Esophagus (tissue), 2 donors: Measurements from ENCODE around the gene WDR48. TPM values are rescaled to one million over a fixed set of nuclear protein-coding genes. Genes with fewer than 3 reads are reported as not detected.

ENCODE experiments used
- H3K27ac ChIP-seq, 2 donors: one replicate each; pipeline ENCODE4 v1.5.1; 2013; ENCODE audit warnings: low read depth in 2 of 2, mild to moderate bottlenecking in 2 of 2, inconsistent platforms in 1 of 2, low read length in 1 of 2, moderate library complexity in 1 of 2
- H3K27me3 ChIP-seq, 2 donors: one replicate each; pipeline ENCODE4 v1.6.1; 2013; ENCODE audit warnings: low read length in 2 of 2, control low read depth in 1 of 2, mild to moderate bottlenecking in 1 of 2; ENCODE audit not compliant: insufficient read depth in 2 of 2, control insufficient read depth in 1 of 2
- H3K36me3 ChIP-seq, 2 donors: one replicate each; pipeline ENCODE4 v1.6.1; 2013; ENCODE audit warnings: low read length in 1 of 2; ENCODE audit not compliant: control insufficient read depth in 2 of 2, insufficient read depth in 2 of 2
- H3K4me1 ChIP-seq, 2 donors: one replicate each; pipeline ENCODE4 v1.6.1; 2013; ENCODE audit warnings: low read length in 1 of 2; ENCODE audit not compliant: control insufficient read depth in 2 of 2, insufficient read depth in 2 of 2
- H3K4me3 ChIP-seq, 2 donors: one replicate each; pipeline ENCODE4 v1.5.1; 2013; ENCODE audit warnings: low read length in 2 of 2, mild to moderate bottlenecking in 2 of 2, low read depth in 1 of 2, moderate library complexity in 1 of 2
- H3K9me3 ChIP-seq, 2 donors: one replicate each; pipeline ENCODE4 v1.6.1; 2013; ENCODE audit warnings: mild to moderate bottlenecking in 2 of 2, low read depth in 1 of 2, low read length in 1 of 2, moderate library complexity in 1 of 2; ENCODE audit not compliant: control insufficient read depth in 2 of 2, insufficient read depth in 1 of 2
- WGBS, 2 donors: extraction: QIAGEN DNeasy Blood & Tissue Kit; methylation state at CpG; one replicate each; pipeline ENCODE4 v1.1.7; 2013; 5-methylcytosine and 5-hydroxymethylcytosine counted together
- polyA plus RNA-seq, 2 donors: library from polyadenylated mRNA; stranded (reverse); fragments of 200-250 nt; gene quantifications; one replicate each; pipeline ENCODE4 v1.2.3, GENCODE V29; 2013
- donor health status: healthy with polysubstance abuse.
- donor health status: Bipolar disorder and iron deficiency.

Gene WDR48
- polyA plus RNA-seq, 2 donors = 7.3 to 10.4 TPM

DNA sequence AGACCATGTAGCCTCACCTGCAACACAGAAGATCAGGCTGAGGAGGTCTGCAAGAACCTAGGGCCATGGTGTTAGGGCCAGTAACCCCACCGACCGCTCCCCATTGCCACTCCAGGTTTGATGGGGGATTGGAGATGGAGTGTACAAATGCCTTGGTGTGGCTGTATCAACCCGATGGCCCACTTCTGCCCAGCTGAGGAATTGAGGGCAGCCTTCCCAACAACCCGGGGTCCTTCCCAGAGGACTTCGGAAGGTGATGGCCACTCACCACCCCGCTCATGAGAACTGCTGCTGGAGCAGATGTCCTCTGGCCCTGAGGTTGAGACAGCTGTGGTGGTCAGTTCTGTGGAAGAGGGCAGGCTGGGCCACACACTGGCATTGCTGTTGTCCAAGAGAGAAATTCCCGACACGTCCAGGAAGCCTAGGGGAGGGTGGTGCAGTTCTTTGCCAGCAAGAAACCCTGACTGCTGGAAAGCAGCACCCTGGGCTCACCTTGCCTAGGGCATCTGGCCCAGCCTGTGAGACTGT, 46.7 kb downstream of the WDR48 start:
- Histone ChIP-seq H3K4me1 (peaks cover 0 to 4% of the 10 kb centered on the region in 2 donors), H3K4me3 (no peak overlapping the region), H3K27me3 (no peaks in the 10 kb centered on the region), H3K27ac (no peak overlapping the region), H3K36me3 (peaks cover 23 to 46% of the 10 kb centered on the region in 2 donors), H3K9me3 (no peaks in the 10 kb centered on the region)
- WGBS, 2 donors = 90 to 91% methylated on average over 8 of the region's 8 CpGs

DNA sequence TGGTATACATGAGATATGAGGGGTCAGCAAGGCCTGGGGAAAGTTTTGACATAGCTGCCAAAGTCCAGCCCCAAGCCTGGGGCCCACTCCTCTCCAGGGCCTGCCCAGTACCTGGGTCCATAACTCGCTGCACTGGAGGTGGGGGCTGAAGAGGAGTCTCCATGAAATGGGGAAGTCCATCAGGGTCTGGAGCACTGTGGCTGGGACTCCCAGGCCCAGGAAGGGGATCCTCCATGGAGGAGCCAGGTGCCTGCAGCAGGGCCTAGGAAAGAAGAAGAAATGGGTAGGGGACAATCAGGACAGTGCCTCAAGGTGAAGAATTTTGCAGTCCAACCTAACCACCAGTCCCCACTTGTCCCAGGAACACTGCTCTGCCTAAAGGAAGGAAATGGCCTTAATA, 47.4 kb downstream of the WDR48 start:
- H3K9me3 ChIP-seq = no peaks in the 10 kb centered on the region
- H3K36me3 ChIP-seq = peaks cover 23 to 46% of the 10 kb centered on the region in 2 donors
- H3K4me3 ChIP-seq = no peak overlapping the region
- no peak overlapping the region for H3K27ac ChIP-seq
- no peaks in the 10 kb centered on the region for H3K27me3 ChIP-seq
- 73 to 90% methylated on average over 1 of the region's 1 CpG for WGBS, 2 donors
- H3K4me1 ChIP-seq = peaks cover 3 to 4% of the 10 kb centered on the region in 2 donors

DNA sequence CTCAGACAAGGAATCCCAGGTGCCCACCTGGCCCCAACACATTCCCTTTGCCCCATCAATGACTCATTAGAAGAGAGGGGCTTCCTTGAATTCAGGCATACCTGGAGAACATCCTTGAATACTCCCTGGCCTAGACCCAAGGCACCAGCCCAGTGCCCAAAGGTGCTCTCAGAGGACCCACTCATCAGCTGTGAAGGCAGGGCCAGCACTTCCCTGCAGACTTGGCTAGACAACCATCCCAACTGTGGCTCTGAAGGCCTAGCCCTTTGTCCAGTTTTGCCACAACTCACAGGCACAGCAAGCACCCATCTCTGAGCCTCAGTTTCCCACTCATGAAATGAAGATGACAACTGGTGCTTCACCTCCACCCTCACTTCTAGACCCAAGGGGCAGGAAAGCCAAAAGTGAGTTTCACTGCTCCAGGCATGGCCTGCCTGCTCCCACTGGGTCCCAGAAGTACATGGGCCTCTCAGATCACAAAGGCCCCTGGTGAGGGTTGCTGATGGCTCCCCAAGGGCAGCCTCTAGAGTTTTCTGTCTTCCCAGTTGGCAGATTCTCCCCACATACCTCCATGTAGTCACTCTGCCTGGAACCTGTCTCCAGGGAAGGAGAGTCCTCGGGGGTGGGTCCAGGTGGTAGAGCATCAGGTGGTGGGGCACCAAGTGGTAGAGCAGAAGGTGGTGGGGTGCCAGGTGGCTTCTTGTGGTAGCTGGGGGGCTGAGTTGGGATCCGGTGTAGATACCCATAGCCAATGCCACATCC, 48.1 kb downstream of the WDR48 start:
- Histone ChIP-seq H3K27ac (no peak overlapping the region), H3K4me1 (peaks cover 4 to 9% of the 10 kb centered on the region in 2 donors), H3K9me3 (no peaks in the 10 kb centered on the region), H3K27me3 (no peaks in the 10 kb centered on the region), H3K4me3 (no peak overlapping the region), H3K36me3 (peaks cover 23 to 42% of the 10 kb centered on the region in 2 donors)
- WGBS, 2 donors = 93 to 96% methylated on average over 2 of the region's 2 CpGs

DNA sequence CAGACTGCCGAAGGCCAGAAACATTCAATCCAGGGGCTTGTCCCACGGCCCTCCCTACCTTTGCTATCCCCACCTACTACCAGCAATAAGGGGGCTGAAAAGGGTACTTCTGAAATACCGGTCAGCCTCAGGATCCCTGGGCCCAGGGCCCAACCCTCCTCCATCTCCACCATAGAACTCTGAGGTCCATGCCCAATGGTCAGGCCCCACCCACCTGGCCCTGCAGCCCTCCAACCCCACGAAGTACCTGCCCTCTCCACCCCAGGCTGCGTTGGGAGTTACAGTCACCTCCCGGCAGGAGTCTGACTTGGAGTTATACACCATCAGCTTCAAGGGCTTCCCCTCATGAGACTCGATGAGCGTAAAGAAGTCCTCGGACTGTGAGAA, 48.7 kb downstream of the WDR48 start:
- Histone ChIP-seq H3K27me3 (no peaks in the 10 kb centered on the region), H3K4me3 (no peak overlapping the region), H3K9me3 (no peaks in the 10 kb centered on the region), H3K27ac (no peak overlapping the region), H3K4me1 (peaks cover 7 to 9% of the 10 kb centered on the region in 2 donors), H3K36me3 (peaks cover 23 to 41% of the 10 kb centered on the region in 2 donors)
- 89 to 90% methylated on average over 9 of the region's 9 CpGs for WGBS, 2 donors

DNA sequence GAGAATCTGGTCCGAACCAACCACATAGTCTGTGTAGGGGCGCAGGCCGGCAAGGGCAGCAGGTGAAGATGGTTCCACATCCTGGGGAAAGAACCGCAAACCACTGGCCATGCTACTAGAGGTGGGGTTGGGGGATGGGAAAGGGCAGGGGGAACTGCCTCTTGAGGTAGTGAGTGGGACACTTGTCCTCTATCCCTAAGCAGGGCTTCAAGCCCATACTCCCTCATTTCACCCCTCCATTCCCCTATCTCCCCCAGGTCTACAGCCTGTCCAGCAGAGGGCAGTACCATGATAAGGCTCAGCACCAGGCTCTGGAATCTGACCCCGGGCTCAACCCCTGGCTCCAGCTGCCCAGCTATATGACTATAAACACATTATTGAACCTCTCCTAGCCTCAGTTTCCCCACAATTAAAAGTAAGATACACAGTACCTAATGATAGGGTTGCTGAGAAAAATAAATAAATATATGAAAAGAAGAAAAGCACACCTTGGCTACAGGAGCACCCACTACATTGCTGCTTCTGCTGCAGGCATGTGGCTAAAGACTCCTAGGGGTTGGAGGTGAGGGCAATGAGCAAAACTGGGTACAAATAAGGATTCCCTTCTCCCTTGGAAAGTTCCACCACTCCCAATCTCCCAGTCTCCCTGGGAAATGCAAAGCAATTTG, 49.3 kb downstream of the WDR48 start:
- Histone ChIP-seq H3K9me3 (no peaks in the 10 kb centered on the region), H3K4me3 (no peak overlapping the region), H3K4me1 (peaks cover 7 to 9% of the 10 kb centered on the region in 2 donors), H3K36me3 (peaks cover 23 to 38% of the 10 kb centered on the region in 2 donors), H3K27ac (no peak overlapping the region), H3K27me3 (no peaks in the 10 kb centered on the region)
- WGBS, 2 donors = 81 to 84% methylated on average over 5 of the region's 5 CpGs

DNA sequence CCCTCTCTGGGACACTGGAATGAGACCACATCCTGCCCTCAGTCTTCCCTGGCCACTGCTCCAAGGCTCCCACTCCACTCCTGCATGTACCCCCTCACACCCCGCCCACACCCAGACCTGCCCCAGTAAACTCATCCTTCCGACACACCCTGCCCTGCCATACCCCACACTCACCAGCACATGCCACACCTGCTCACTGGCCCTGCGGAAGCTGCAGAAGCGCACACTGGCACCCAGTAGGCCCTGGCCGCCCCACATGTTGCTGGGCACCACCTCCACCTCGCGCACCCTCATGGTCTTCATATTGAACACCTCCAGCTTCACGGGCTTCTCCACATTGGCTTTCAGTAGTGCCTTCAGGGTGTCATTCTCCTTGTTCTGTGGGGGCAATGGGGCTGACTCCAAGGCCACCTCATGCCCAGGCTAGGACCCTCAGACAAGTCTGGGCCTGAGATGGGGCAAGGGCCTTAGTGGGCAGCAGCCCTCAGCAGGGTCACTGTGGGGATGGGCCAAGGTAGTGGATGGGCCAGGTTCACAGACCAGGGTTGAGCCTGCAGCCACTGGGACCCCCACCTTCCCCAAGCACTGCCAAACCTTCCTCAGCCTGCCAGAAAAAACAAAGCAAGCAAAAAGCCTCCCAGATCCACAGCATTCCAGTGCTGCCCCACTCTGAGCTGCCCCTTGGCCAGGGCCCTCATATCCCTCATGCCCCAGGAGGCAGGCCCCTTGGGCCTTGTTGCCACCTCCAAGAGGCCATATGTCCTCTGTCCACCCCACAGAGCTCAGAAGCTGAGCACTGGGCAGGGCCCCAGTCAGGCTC, 50.9 kb downstream of the WDR48 start:
- H3K9me3 ChIP-seq = no peaks in the 10 kb centered on the region
- H3K4me1 ChIP-seq = peaks cover 7 to 11% of the 10 kb centered on the region in 2 donors
- H3K27ac ChIP-seq = peak overlapping the region in 1 of 2 donors; percentile 3
- H3K4me3 ChIP-seq = no peak overlapping the region
- H3K27me3 ChIP-seq = no peaks in the 10 kb centered on the region
- peaks cover 14 to 28% of the 10 kb centered on the region in 2 donors for H3K36me3 ChIP-seq
- 93 to 94% methylated on average over 8 of the region's 8 CpGs for WGBS, 2 donors

DNA sequence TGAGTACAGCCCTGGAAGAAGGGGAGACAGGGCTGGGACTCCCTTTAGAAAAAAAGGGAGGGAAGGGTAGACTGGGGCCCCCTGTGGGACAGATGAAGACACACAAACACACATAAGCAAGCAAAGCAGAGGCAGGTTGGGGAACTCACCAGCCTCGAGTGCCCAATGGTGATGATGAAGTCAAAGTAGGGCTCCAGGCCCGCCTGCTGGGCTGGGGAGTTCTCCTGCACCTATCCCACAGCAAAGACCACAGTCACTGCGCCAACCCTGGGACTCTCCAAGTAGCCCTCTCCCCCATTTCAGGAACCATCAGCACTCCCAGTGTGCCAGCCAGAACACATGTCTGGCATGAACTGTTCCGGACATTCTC, 51.5 kb downstream of the WDR48 start:
- Histone ChIP-seq H3K27me3 (no peaks in the 10 kb centered on the region), H3K9me3 (no peaks in the 10 kb centered on the region), H3K27ac (no peak overlapping the region), H3K36me3 (peaks cover 8 to 22% of the 10 kb centered on the region in 2 donors), H3K4me1 (peaks cover 7 to 14% of the 10 kb centered on the region in 2 donors), H3K4me3 (no peak overlapping the region)
- 75 to 78% methylated on average over 4 of the region's 4 CpGs for WGBS, 2 donors

- 73 to 79% methylated on average over 6 of the region's 6 CpGs for WGBS, 2 donors
- Histone ChIP-seq H3K36me3 (peaks cover 3 to 15% of the 10 kb centered on the region in 2 donors), H3K9me3 (no peaks in the 10 kb centered on the region), H3K27me3 (no peaks in the 10 kb centered on the region), H3K4me3 (no peak overlapping the region), H3K4me1 (peaks cover 7 to 14% of the 10 kb centered on the region in 2 donors), H3K27ac (no peak overlapping the region)
Observed at GRCh38 chr3:39103791-39104552, 52.2 kb downstream of the WDR48 start.
